HG03095 (cell line): ENCODE measurements around the gene DCN.

Experiments used
- ATAC-seq: cut with Tn5 transposase; IDR thresholded peaks from one replicate; pipeline ENCODE4 v1.9.1; 2021; ENCODE audit warnings: moderate library complexity; ENCODE audit not compliant: unreplicated experiment

DCN gene

GRCh38 chr12:91104812-91105466 lies 77.7 kb downstream of the DCN start:
- peak; percentile 68 for ATAC-seq

GRCh38 chr12:91103624-91104023 lies 79.0 kb downstream of the DCN start:
- ATAC-seq: no peak

GRCh38 chr12:91103101-91103500 lies 79.5 kb downstream of the DCN start:
- ATAC-seq: no peak

- ATAC-seq: no peak
Measured at GRCh38 chr12:91100906-91101305, 81.7 kb downstream of the DCN start.

GRCh38 chr12:91099836-91100235 lies 82.8 kb downstream of the DCN start:
- no peak for ATAC-seq

GRCh38 chr12:91099341-91099740 lies 83.3 kb downstream of the DCN start:
- ATAC-seq: no peak

- ATAC-seq: no peak
Measured at GRCh38 chr12:91098941-91099340, 83.7 kb downstream of the DCN start.

GRCh38 chr12:91098461-91098860 lies 84.2 kb downstream of the DCN start:
- ATAC-seq: no peak

- no peak for ATAC-seq
Measured at GRCh38 chr12:91094957-91095356, 87.7 kb downstream of the DCN start.

GRCh38 chr12:91094032-91094662 lies 88.5 kb downstream of the DCN start:
- ATAC-seq: no peak

- ATAC-seq: no peak
Measured at GRCh38 chr12:91093341-91093740, 89.3 kb downstream of the DCN start.

- ATAC-seq: no peak
Measured at GRCh38 chr12:91091916-91092715, 90.5 kb downstream of the DCN start.
